Measurements from ENCODE around the gene TIMP3.

The TIMP3 gene

GRCh38 chr22:32809786-32810554 lies 8.5 kb downstream of the TIMP3 start:
- no peak for DNase-seq

- no peak for DNase-seq
Measured at GRCh38 chr22:32810555-32811133, 9.1 kb downstream of the TIMP3 start.

- no peak for DNase-seq
Measured at GRCh38 chr22:32811788-32812545, 10.5 kb downstream of the TIMP3 start.

GRCh38 chr22:32814285-32814860 lies 12.9 kb downstream of the TIMP3 start:
- no peak for DNase-seq

- DNase-seq: no peak
Measured at GRCh38 chr22:32815059-32815458, 13.6 kb downstream of the TIMP3 start.

GRCh38 chr22:32815943-32816342 lies 14.4 kb downstream of the TIMP3 start:
- no peak for DNase-seq

- DNase-seq: no peak
Measured at GRCh38 chr22:32817137-32817730, 15.7 kb downstream of the TIMP3 start.

GRCh38 chr22:32818446-32819115 lies 17.1 kb downstream of the TIMP3 start:
- no peak for DNase-seq

- DNase-seq: no peak
Measured at GRCh38 chr22:32819120-32819519, 17.6 kb downstream of the TIMP3 start.

GRCh38 chr22:32820131-32821119 lies 18.9 kb downstream of the TIMP3 start:
- DNase-seq: no peak

- no peak for DNase-seq
Measured at GRCh38 chr22:32822179-32822877, 20.8 kb downstream of the TIMP3 start.

- no peak for DNase-seq
Measured at GRCh38 chr22:32823024-32823730, 21.7 kb downstream of the TIMP3 start.

GRCh38 chr22:32824531-32825312 lies 23.2 kb downstream of the TIMP3 start:
- no peak for DNase-seq

GRCh38 chr22:32826537-32826936 lies 25.0 kb downstream of the TIMP3 start:
- no peak for DNase-seq

- no peak for DNase-seq
Measured at GRCh38 chr22:32827049-32827602, 25.6 kb downstream of the TIMP3 start.

GRCh38 chr22:32828150-32828549 lies 26.6 kb downstream of the TIMP3 start:
- no peak for DNase-seq

GRCh38 chr22:32828561-32828960 lies 27.1 kb downstream of the TIMP3 start:
- no peak for DNase-seq

- DNase-seq: no peak
Measured at GRCh38 chr22:32829451-32829851, 27.9 kb downstream of the TIMP3 start.

- no peak for DNase-seq
Measured at GRCh38 chr22:32830473-32830872, 29.0 kb downstream of the TIMP3 start.

Measured in CD4-positive, alpha-beta T cell treated with Interleukin-6 for 4 hours (primary cell).